HCT116 (cell line): ENCODE results near the gene ZNF208. TPM values are rescaled to one million over a fixed set of nuclear protein-coding genes. Genes with fewer than 3 reads are reported as not detected.

Experiments
- ATAC-seq: fragments of 200-7000 bp; cut with Tn5 transposase; 2 replicates; pipeline ENCODE4 v1.9.1; 2020; ENCODE audit warnings: mild to moderate bottlenecking, moderate library complexity
- BruUV-seq: library from RNA; stranded (reverse); fragments of 400-500 nt; replicated peaks from 2 replicates; lab custom pipeline; 2021; lab: Mats Ljungman, UMichigan
- CTCF ChIA-PET: fragments of 300-600 bp; sonication (Branson Sonifier 250); formaldehyde crosslinking; loops from one replicate; lab custom pipeline; 2021; ENCODE audit warnings: antibody characterized with exemption; lab: Charles Lee
- POLR2A ChIA-PET: fragments of 300-600, 350-600 bp; sonication (Branson Sonifier 250); formaldehyde crosslinking; loops from one replicate; lab custom pipeline; 2021; ENCODE audit warnings: antibody characterized with exemption; lab: Charles Lee
- RAD21 ChIA-PET, 2 experiments: fragments of 300-600 bp; sonication (Branson Sonifier 250); formaldehyde crosslinking; loops; one replicate each; lab custom pipeline; 2023; ENCODE audit warnings: low total read pairs in 2 of 2; ENCODE audit not compliant: uncharacterized antibody in 2 of 2, unreplicated experiment in 2 of 2, low non-redundant PET in 1 of 2; lab: Charles Lee
- DNase-seq: peaks from one replicate; pipeline ENCODE4 v3.0.0-alpha.2; 2010; ENCODE audit warnings: low read depth, low spot score
- H2AFZ ChIP-seq: fragments of 200-600 bp; shearing (Covaris generic), sonication (generic); 2 replicates; pipeline ENCODE4 v1.6.1; 2017; ENCODE audit warnings: low read depth, mixed run types, mixed read lengths, antibody characterized with exemption, low read length; ENCODE audit not compliant: poor library complexity, severe bottlenecking
- H3K27ac ChIP-seq: 2 replicates; pipeline ENCODE4 v1.5.1; 2012; ENCODE audit warnings: low read depth, low read length
- H3K27me3 ChIP-seq: fragments of 200-600 bp; sonication (generic); 2 replicates; pipeline ENCODE4 v1.6.1; 2016; ENCODE audit warnings: mixed run types, low read length, mixed read lengths; ENCODE audit not compliant: insufficient read depth
- H3K36me3 ChIP-seq, 2 experiments: fragments of 200-500 bp in 1 of 2; fragments of 200-600 bp in 1 of 2; sonication (Bioruptor generic) in 1 of 2; sonication (generic) in 1 of 2; 2 replicates each; pipeline versions ENCODE4 v1.5.1 to v1.6.1; 2014 to 2016; ENCODE audit warnings: low read length in 2 of 2, inconsistent platforms in 1 of 2, mixed read lengths in 1 of 2, mixed run types in 1 of 2; ENCODE audit not compliant: insufficient read depth in 2 of 2, control insufficient read depth in 1 of 2
- H3K4me1 ChIP-seq, 2 experiments: fragments of 200-600 bp in 1 of 2; sonication (generic) in 1 of 2; 2 replicates each; pipeline versions ENCODE4 v1.5.1 to v1.6.1; 2012 to 2017; ENCODE audit warnings: low read length in 2 of 2, inconsistent platforms in 1 of 2, mild to moderate bottlenecking in 1 of 2, mixed read lengths in 1 of 2, mixed run types in 1 of 2, moderate library complexity in 1 of 2; ENCODE audit not compliant: insufficient read depth in 2 of 2, control insufficient read depth in 1 of 2
- H3K4me2 ChIP-seq: fragments of 200-600 bp; sonication (generic); 2 replicates; pipeline ENCODE4 v1.6.1; 2017; ENCODE audit warnings: mixed run types, low read length, mixed read lengths
- H3K4me3 ChIP-seq, 2 experiments: fragments of 200-600 bp in 1 of 2; sonication (generic) in 1 of 2; replicated peaks in 1 of 2; 2 replicates each; pipeline ENCODE4 v1.5.1; 2011 to 2016; ENCODE audit warnings: low read length in 2 of 2, control low read depth in 1 of 2, low read depth in 1 of 2, mild to moderate bottlenecking in 1 of 2, mixed read lengths in 1 of 2, mixed run types in 1 of 2
- H3K79me2 ChIP-seq: fragments of 200-600 bp; sonication (generic); 2 replicates; pipeline ENCODE4 v1.6.1; 2017; ENCODE audit warnings: mild to moderate bottlenecking, mixed run types, low read length, moderate library complexity, mixed read lengths; ENCODE audit not compliant: insufficient read depth
- H3K9ac ChIP-seq: fragments of 200-600 bp; sonication (generic); 2 replicates; pipeline ENCODE4 v1.6.1; 2016; ENCODE audit warnings: low read length, mixed read lengths
- H3K9me2 ChIP-seq: fragments of 200-600 bp; sonication (generic), shearing (Covaris generic); 2 replicates; pipeline ENCODE4 v1.6.1; 2017; ENCODE audit warnings: mixed run types, mild to moderate bottlenecking, moderate library complexity; ENCODE audit not compliant: insufficient read depth
- H3K9me3 ChIP-seq, 2 experiments: fragments of 200-500 bp in 1 of 2; fragments of 200-600 bp in 1 of 2; sonication (Bioruptor generic) in 1 of 2; sonication (generic) in 1 of 2; 2 replicates each; pipeline ENCODE4 v1.6.1; 2014 to 2017; ENCODE audit warnings: low read length in 2 of 2, mixed read lengths in 2 of 2, inconsistent platforms in 1 of 2, low read depth in 1 of 2, mild to moderate bottlenecking in 1 of 2, mixed run types in 1 of 2, moderate library complexity in 1 of 2; ENCODE audit not compliant: control insufficient read depth in 1 of 2, insufficient read depth in 1 of 2
- H4K20me1 ChIP-seq: fragments of 200-600 bp; sonication (generic), shearing (Covaris generic); 2 replicates; pipeline ENCODE4 v1.6.1; 2017; ENCODE audit warnings: mixed run types, mild to moderate bottlenecking, moderate library complexity; ENCODE audit not compliant: insufficient read depth
- ATF3 ChIP-seq: IDR thresholded peaks from 2 replicates; pipeline ENCODE4 v1.6.1; 2012
- ELF1 ChIP-seq: IDR thresholded peaks from 2 replicates; pipeline ENCODE4 v1.6.1; 2012; ENCODE audit warnings: low read depth, borderline replicate concordance
- EZH2 ChIP-seq: fragments of 200-600 bp; sonication (generic); IDR thresholded peaks from 2 replicates; pipeline ENCODE4 v1.6.1; 2017; ENCODE audit warnings: antibody characterized with exemption, mixed run types
- EZH2phosphoT487 ChIP-seq: fragments of 200-600 bp; IDR thresholded peaks from 2 replicates; pipeline ENCODE4 v1.6.1; 2018; ENCODE audit warnings: antibody characterized with exemption, borderline replicate concordance
- FOSL1 ChIP-seq: IDR thresholded peaks from 2 replicates; pipeline ENCODE4 v1.6.1; 2012; ENCODE audit warnings: low read depth
- JUND ChIP-seq: IDR thresholded peaks from 2 replicates; pipeline ENCODE4 v1.6.1; 2012
- POLR2AphosphoS5 ChIP-seq: IDR thresholded peaks from 2 replicates; pipeline ENCODE4 v1.6.1; 2011; ENCODE audit warnings: mild to moderate bottlenecking, low read depth, low read length, moderate library complexity
- RAD21 ChIP-seq: IDR thresholded peaks from 2 replicates; pipeline ENCODE4 v1.6.1; 2012; ENCODE audit warnings: low read depth, mild to moderate bottlenecking
- REST ChIP-seq: IDR thresholded peaks from 2 replicates; pipeline ENCODE4 v1.6.1; 2012; ENCODE audit warnings: low read depth
- SIN3A ChIP-seq: IDR thresholded peaks from 2 replicates; pipeline ENCODE4 v1.6.1; 2012; ENCODE audit warnings: low read depth
- SP1 ChIP-seq: IDR thresholded peaks from 2 replicates; pipeline ENCODE4 v1.6.1; 2012; ENCODE audit warnings: low read depth
- TCF7L2 ChIP-seq: IDR thresholded peaks from 2 replicates; pipeline ENCODE4 v1.7.0; 2011; ENCODE audit warnings: borderline replicate concordance, inconsistent platforms; ENCODE audit not compliant: insufficient read depth, insufficient read length; ENCODE audit errors: extremely low read depth
- ZBTB33 ChIP-seq: IDR thresholded peaks from 2 replicates; pipeline ENCODE4 v1.6.1; 2011; ENCODE audit warnings: mild to moderate bottlenecking, low read length, moderate library complexity; ENCODE audit not compliant: insufficient replicate concordance; ENCODE audit errors: extremely low read depth
- ZFX ChIP-seq: fragments of 450-650 bp; IDR thresholded peaks from 2 replicates; pipeline ENCODE4 v1.6.1; 2017
- intact Hi-C: fragments of 100-400 bp; cut with micrococcal nuclease; formaldehyde crosslinking; loops from 2 replicates; pipeline ENCODE4 v1.10.0; 2022
- total RNA-seq: library from RNA; stranded (reverse); gene quantifications from one replicate; pipeline ENCODE4 v1.2.1, GENCODE V29; 2021; ENCODE audit not compliant: unreplicated experiment

Gene ZNF208
- total RNA-seq, 1 experiment from 2014 or later = not detected

- no peaks in the 10 kb centered on the region for H3K4me1 ChIP-seq
- no peaks in the 10 kb centered on the region for H4K20me1 ChIP-seq
Observed at GRCh38 chr19:21908066-21908465, 102.7 kb downstream of the ZNF208 start.

More at GRCh38 chr19:21908066-21908465, 102.7 kb downstream of the ZNF208 start:
- H3K9me2 ChIP-seq = no peaks in the 10 kb centered on the region
- ChIA-PET CTCF (no interaction called here), POLR2A (no interaction called here), RAD21 (no interaction called here)
- ATAC-seq (no peak), DNase-seq (no peak)
- H3K36me3 ChIP-seq = no peaks in the 10 kb centered on the region
- H3K9me3 ChIP-seq = peaks cover 15 to 53% of the 10 kb centered on the region in 2 experiments; a peak in 2 of 4 replicates
- BruUV-seq = no TSS peak
- no peak overlapping the region for H3K4me3 ChIP-seq
- intact Hi-C loops = no loop called here
- H3K27ac ChIP-seq = no peak overlapping the region
- TF ChIP-seq ELF1 (no peak), POLR2AphosphoS5 (no peak), ZBTB33 (no peak), ATF3 (no peak), RAD21 (no peak), SIN3A (no peak), FOSL1 (no peak), EZH2 (no peak), REST (no peak), SP1 (no peak), ZFX (no peak), JUND (no peak), TCF7L2 (no peak), EZH2phosphoT487 (no peak)
- no peaks in the 10 kb centered on the region for H3K79me2 ChIP-seq
- H2AFZ ChIP-seq = no peak overlapping the region
- H3K27me3 ChIP-seq = no peaks in the 10 kb centered on the region
- H3K9ac ChIP-seq = no peak overlapping the region
- H3K4me2 ChIP-seq = no peak overlapping the region
